Fibroblast of skin of scalp (primary cell): ENCODE measurements around the gene ALK. TPM values are rescaled to one million over a fixed set of nuclear protein-coding genes. Genes with fewer than 3 reads are reported as not detected.

Experiments
- DNase-seq: peaks from one replicate; pipeline ENCODE4 v3.0.0-alpha.2; 2013
- polyA plus RNA-seq, 2 experiments: library from polyadenylated mRNA; unstranded; fragments of 120-200 nt; gene quantifications; one replicate each; pipeline ENCODE4 v1.2.1, GENCODE V29; 2013; ENCODE audit not compliant: insufficient read length in 2 of 2

Gene ALK
- polyA plus RNA-seq (2013, experiment 1 of 2; ENCODE audit: insufficient read length) = not detected
- polyA plus RNA-seq (2013, experiment 2 of 2; ENCODE audit: insufficient read length) = 0.10 TPM

DNA sequence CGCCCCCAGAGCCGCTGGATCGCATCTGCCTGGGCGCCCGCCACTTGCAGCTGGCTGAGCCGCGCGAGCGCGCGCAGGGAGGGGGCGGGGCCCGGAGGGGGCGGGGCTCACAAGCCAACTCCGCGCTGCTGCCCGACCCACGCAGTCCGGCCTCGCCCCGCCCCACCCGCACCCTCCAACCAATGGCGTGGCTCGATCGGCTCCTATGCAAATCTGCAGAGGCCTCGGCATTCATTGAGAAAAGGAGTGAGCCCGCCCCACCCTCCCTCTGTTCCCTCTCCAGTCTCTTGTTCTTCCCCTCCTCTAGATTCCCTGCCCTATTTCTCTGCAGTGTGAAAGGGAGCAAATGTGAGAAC, at the start of gene ALK:
Gene ALK, minus strand, starts transcription at position 27 of the 356 bp plus-strand sequence. CDS start 927 bp downstream, outside the sequence.
- peak; percentile 86 for DNase-seq

DNA sequence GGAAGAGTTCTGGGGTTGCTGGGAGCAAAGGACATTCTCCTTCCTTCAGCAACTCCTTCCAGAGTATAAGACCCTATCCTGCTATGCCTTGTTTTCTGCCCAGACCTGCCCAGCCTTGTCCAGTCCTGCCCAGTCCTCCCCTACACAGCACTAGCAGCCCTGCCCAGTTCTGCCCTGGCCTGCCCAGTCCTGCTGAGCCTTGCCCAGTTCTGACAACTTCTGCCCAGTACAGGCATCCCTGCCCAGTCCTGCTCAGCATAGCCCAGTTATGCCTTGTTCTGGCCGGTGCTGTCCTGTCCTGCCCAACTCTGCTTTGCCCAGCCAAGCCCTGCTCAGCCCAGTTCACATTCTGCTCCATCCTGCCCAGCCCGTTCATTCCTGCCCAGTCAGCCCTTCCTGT, 44.9 kb upstream of the ALK start:
- DNase-seq = no peak

DNA sequence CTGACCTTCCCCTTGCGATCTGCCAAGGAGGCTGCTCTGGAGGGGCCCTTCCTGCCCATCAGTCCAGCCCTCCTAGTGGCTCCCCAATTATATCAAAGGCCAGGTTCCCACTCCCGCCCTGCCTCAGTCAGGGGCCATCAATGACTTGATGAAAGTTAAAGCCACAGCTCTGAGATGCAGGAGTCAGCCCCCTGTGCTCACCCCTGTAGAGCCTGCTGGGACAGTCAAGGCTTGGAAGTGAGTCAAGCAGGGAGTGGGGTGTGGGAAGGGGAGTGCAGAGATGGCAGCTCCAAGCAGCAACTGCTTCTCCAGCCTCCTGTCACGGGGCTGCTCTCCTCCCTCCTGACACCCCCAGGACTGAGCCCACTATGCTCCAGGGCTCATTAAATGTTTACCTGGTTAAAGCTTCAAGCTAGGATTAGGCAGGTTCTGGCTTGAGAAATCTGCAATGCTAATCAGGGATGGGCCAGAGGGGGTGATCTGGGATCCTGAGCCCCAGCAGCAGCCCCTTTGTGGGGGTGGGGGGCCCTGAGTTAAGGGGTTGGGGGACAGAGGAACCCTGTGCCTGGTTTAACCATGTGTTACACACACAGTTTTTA, 42.7 kb upstream of the ALK start:
- no peak for DNase-seq

- no peak for DNase-seq
These were observed 41.5 kb upstream of the ALK start for GRCh38 chr2:29962922-29963321.

- DNase-seq = no peak
These were observed 32.9 kb upstream of the ALK start for GRCh38 chr2:29954316-29954715.

GRCh38 chr2:29952973-29953372, 31.6 kb upstream of the ALK start:
- no peak for DNase-seq

GRCh38 chr2:29951576-29951975, 30.2 kb upstream of the ALK start:
- DNase-seq = no peak

GRCh38 chr2:29950481-29950880, 29.1 kb upstream of the ALK start:
- DNase-seq = no peak

GRCh38 chr2:29949042-29949441, 27.7 kb upstream of the ALK start:
- DNase-seq = no peak

DNA sequence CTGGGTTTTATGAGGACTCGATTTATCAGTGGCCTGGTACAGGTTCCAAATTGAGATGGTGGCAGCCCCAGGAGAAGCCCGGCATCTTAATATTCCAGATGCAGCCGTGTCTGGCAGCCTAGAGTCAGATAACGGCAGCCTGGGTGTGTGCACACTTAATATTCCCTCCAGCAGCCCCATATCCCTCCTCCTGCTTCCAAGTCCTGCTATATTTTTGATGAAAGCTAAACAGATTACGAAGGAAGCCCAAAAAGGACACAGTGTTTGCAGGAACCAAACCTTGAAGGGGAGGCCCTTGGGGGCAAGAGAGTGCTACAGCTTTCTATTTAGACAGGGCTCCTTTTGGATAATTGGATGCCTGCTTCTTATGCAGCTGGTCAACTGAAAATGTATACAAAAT, 25.1 kb upstream of the ALK start:
- DNase-seq = no peak

- no peak for DNase-seq
These were observed 21.3 kb upstream of the ALK start for GRCh38 chr2:29942711-29943110.

DNA sequence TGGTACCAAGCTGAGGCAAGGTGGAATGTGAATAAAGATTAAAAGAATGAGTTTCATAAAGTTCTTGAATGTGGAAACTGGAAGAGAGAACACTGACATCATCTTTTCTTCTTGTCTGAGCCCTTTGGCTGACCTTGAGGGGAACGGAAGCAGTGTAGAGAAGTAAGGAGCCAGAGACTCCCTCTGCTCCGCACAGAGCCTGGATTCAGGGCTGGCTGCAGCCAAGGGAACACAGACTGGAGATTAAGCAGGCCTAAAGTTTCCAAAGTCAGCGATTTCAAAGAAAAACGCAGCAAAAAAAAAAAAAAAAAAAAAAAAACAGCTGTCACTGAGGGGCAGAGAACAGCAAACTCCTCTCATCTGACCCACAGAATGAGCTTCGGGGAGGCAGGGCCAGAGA, 19.3 kb upstream of the ALK start:
- no peak for DNase-seq

DNA sequence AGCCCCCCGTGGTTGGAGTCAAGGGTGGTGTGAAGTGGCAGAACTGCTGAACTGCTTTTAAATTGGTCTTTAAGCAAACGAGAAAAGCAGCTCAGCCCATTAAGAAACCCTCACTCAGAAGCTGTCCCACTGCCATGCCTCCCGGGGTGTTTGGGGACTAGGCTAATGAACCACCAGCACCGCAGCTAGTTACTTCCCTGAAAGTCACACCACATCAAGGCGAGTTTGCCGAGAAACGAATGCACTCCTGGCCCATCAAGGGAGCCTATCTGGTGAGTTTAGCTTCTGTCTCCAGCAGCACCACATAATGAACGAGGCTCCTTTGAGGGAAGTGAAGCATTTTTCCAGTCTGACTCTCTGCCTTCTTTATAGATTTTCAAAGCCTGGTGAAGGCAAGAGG, 14.6 kb upstream of the ALK start:
- DNase-seq = no peak

DNA sequence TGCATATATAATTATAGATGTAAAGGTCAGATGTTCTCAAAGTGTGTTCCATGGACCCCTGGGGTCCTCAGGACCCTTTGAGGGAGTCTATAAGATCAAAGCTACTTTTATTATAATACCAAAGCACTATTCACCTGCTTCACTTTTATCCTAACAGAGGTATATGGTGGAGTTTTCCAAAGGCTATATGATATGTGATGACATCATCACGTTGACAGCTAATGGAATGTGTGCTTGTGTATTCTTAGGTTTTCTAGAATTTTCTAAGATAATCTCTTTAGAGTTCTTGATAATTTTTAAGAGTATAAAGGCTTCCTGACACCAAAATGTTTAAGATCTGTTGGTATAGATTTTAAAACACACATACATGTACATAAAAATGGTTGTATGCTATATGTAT, 10.4 kb upstream of the ALK start:
- no peak for DNase-seq

DNA sequence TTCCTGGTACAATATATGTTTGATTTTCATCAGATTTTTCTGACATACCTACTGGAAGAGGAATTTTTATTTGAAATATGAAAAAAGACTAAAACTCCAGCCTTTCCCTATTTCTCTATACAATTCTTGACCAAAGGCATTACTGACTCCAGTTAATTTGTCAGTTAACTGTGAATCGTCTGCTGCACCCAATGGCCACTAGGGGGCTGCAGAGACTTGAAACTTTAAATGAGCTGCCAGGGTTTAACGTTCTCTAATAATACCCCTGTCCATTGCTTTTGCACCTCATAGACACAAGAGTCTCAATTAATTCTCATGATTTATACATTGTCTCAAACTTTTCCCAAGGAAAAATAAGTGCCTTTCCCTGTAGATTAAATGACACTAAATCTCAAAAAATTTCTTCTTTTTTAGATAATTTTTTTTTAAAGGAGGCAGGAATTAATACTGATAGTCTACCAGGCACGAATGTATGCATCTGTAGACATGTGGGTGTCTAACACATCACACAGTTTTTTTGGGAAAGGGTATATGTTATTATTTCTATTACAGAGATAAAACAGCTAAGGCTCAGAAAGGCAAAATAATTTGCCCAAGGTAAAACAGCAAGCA, 1.8 kb upstream of the ALK start:
- peak; percentile 63 for DNase-seq

DNA sequence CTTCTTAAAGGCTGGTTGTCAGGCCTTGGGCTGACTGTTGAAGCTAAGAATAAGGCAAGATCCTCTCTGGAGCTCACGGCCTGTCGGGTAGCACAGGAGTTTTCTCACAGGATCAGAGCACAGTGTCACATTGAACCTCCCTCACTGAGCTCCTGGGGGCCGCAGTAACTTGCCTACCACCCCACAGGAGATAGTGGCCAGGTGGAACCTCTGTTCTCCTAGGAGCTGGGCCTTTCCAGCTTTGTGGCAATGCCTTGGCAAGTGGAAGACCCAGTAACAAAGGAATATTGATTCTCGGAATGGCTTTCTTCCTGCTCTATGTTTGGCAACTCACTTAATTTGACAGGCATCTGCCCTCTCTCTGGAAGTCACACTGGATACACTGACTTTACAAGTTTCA, 1.2 kb upstream of the ALK start:
- DNase-seq = no peak

DNA sequence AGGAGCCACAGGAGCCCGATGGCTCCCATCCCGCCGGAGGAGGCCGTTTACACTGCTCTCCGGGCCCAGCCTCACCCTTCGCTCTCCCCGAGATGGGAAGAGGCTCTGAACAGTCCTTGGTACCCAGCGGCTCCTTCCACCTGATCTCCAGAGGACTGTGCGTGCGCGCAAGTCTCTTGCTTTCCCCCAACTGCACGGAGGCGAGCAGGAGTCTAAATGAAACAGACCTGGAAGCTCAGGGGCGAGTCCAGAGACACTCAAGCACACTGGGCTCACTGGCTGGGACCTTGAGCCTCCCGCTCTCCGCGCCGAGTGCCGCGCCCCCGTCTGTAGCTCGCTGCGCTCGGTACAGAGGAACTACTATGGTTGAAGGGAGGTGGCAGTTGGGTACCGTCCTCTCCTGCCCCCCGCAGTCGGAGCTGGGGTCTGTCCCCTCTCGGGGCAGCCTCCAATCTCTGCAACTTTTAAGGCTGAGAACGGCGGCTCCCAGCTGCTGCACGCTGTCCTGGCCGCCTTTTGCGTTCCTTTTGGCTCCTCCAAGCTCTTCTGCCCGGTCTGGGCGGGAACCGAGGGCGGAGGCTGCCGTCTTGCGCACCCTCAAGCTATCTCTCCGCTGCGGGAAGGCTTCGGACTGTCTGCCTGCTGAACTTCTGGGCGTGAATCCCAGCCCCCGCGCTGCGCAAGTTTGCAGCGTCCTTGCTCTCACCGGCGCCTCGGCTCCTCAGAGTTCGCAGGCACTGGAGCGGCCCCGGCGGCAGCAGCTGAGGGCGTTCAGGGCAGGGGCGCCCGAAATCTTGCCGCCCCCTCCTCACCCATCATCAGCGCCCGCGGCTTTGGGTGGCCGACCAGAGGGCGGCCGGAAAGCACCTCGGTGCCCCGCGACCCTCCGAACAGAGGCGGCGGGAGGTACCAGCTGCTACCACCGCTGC, 491 bp downstream of the ALK start:
- peak; percentile 2 for DNase-seq

- DNase-seq = peak; percentile 59
These were observed 1.2 kb downstream of the ALK start for GRCh38 chr2:29920130-29920577.

DNA sequence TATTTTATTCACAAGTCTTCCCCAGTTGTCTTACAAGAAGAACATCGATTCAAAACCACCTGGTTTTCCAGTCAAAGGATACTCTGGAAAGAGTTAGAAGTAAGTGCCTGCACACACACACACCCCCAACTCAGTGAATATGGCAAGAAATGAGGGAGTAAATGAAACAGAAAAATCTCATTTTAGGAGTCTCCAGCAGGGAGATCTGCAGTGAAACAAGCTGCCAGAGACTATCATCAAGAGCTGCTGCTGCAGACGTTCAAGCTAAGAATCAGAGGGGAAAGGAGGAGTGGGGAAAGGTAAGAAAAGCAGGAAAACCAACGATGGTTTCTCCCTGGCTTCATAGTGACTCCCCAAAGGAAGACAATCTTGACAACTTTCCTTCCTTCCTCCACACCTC, 2.4 kb downstream of the ALK start:
- DNase-seq = no peak

- no peak for DNase-seq
These were observed 3.6 kb downstream of the ALK start for GRCh38 chr2:29917781-29918180.

DNA sequence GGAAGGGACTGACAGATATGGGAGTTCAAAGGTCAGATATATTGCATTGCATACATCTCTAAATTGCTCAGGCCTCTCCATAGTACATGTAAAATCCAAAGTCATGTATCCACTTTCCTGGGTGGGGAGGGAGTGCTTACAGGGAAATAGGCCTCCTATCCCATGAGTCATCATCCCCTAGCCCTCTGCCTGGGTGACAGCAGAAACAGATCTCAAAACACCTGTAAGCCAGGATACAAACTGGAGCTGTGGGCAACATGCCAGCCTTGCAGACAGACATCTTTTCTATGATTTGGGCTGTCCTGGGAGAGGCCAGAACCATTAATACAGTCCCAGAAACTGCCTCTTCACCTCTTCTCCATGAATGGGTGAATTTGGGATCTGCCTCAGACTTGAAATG, 4.8 kb downstream of the ALK start:
- DNase-seq = no peak

- no peak for DNase-seq
These were observed 10.4 kb downstream of the ALK start for GRCh38 chr2:29910960-29911359.

- DNase-seq = no peak
These were observed 10.9 kb downstream of the ALK start for GRCh38 chr2:29910465-29910864.

DNA sequence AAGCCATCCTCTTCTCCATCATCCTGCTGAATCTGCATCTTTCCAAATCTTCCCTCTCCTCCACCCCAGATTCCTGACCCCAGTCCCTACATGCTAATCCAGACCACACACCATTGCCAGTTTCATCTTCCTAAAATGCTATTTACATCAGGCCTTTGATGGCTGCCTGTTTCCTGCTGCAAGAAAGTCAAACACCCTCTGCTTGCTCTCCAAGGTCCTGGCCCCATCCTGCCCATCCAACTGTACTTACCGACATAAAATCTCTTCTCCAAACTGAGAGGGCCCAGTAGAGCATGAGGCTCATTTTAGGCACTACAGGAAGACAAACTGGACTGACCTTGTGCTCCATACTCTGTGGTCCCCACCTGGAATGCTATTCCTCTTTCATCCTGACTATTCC, 19.0 kb downstream of the ALK start:
- no peak for DNase-seq
